Neural cell (in vitro differentiated cells): Measurements from ENCODE around the gene LMOD3.

Source experiments
- CTCF ChIP-seq: fragments of 450-650 bp; IDR thresholded peaks from 2 replicates; pipeline ENCODE4 v1.5.1; 2014; ENCODE audit warnings: antibody characterized with exemption, mild to moderate bottlenecking, moderate library complexity; ENCODE audit not compliant: poor library complexity, severe bottlenecking
- TAF1 ChIP-seq: IDR thresholded peaks from 2 replicates; pipeline ENCODE4 v1.6.1; 2012; ENCODE audit warnings: low read depth
- TF ChIP-seq, protein P1 (sequence below): IDR thresholded peaks from 2 replicates; pipeline ENCODE4 v1.6.1; 2012; ENCODE audit warnings: borderline replicate concordance

GRCh38 chr3:69161587-69162307 lies 39.4 kb upstream of the LMOD3 start:
- TF ChIP-seq CTCF, result peak; percentile 95
- TF ChIP-seq, protein P1, sequence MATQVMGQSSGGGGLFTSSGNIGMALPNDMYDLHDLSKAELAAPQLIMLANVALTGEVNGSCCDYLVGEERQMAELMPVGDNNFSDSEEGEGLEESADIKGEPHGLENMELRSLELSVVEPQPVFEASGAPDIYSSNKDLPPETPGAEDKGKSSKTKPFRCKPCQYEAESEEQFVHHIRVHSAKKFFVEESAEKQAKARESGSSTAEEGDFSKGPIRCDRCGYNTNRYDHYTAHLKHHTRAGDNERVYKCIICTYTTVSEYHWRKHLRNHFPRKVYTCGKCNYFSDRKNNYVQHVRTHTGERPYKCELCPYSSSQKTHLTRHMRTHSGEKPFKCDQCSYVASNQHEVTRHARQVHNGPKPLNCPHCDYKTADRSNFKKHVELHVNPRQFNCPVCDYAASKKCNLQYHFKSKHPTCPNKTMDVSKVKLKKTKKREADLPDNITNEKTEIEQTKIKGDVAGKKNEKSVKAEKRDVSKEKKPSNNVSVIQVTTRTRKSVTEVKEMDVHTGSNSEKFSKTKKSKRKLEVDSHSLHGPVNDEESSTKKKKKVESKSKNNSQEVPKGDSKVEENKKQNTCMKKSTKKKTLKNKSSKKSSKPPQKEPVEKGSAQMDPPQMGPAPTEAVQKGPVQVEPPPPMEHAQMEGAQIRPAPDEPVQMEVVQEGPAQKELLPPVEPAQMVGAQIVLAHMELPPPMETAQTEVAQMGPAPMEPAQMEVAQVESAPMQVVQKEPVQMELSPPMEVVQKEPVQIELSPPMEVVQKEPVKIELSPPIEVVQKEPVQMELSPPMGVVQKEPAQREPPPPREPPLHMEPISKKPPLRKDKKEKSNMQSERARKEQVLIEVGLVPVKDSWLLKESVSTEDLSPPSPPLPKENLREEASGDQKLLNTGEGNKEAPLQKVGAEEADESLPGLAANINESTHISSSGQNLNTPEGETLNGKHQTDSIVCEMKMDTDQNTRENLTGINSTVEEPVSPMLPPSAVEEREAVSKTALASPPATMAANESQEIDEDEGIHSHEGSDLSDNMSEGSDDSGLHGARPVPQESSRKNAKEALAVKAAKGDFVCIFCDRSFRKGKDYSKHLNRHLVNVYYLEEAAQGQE, result no peak
- no peak for TF ChIP-seq TAF1
